HS-5 (cell line): ENCODE data around the gene TOR3A.
"Not testable (repeated sequence)": the region's sequence is repeated elsewhere in the genome, so short reads cannot be mapped to it uniquely, and the experiment has no call there.

Experiments
- DNase-seq: peaks from one replicate; pipeline ENCODE4 v3.0.0-alpha.2; 2012; ENCODE audit warnings: low read depth

The TOR3A gene

GRCh38 chr1:179107706-179108629 is 26.1 kb downstream of the TOR3A start:
- DNase-seq = no peak

DNA sequence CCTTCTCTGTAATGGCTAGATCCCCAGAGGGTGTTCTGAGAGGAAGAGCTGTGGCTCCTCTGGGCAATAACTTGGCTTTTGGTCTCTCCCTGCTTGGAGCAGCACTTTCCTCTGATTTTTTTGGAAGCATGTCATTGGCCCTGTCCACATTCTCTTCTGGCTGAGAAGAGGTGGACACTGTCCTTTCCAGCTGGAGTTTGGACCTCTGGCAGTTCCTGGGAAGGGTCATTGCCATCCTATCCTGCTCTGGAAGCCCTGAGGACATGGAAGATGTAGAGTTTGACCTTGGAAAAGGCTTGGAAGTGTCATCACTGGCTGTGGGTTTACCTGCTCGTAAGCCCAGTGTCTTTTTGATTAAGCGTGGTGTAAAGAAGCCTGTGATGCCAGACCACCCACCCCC is 26.8 kb downstream of the TOR3A start:
- DNase-seq = no peak

- no peak for DNase-seq
Observed at GRCh38 chr1:179115181-179115580, 33.3 kb downstream of the TOR3A start.

GRCh38 chr1:179119513-179119912 is 37.6 kb downstream of the TOR3A start:
- no peak for DNase-seq

GRCh38 chr1:179120736-179121135 is 38.9 kb downstream of the TOR3A start:
- no peak for DNase-seq

GRCh38 chr1:179121159-179121938 is 39.5 kb downstream of the TOR3A start:
- no peak for DNase-seq

DNA sequence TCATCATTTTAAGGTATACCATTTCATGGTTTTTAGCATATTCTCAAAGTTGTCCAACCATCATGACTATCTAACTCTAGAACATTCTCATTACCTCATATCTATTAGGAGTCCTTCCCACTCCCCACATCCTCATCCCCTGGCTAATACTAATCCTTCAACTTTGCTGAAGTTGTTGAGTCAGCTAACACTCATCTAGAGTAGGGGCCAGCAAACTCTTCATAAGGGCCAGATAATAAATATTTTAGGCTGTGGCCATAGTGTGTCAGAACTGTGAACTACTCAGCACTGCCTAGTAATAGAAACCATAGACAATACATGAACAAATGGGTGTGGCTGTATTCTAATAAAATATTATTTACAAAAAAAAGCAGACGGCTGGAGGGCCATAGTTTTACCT is 43.0 kb downstream of the TOR3A start:
- no peak for DNase-seq

DNA sequence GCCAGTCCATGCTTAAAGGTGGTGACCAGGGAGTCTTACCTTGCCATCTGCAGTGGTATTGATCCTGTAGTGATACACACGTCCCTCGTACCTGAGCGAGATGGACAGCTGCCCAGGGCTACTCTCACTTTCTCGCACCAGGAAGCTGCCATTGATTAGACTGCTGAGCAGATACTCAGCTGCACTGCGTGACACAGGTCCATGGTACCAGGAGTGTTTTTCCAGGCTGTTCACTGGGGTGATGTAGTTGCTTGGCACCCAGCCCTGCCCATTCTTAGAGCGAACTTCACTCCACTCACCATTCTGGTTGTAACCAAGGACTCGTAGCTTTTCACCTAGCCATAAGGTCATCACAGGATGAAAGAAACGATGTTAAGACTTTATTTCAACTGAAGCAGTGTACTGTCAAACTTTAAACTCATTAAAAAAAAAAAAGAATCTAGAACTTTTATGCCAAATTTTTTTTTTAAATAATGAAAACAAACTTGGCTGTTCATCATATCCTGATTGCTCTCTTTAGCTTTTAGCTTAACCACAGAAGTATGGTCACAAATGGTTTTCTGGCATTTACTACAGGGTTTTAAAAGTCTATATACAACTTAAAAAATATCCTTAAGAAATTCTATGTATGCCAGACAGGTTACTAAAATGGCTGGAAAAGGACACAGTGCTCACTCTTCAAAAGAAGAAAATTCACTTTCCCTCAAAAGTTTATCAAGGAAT is 44.6 kb downstream of the TOR3A start:
- DNase-seq = no peak

DNA sequence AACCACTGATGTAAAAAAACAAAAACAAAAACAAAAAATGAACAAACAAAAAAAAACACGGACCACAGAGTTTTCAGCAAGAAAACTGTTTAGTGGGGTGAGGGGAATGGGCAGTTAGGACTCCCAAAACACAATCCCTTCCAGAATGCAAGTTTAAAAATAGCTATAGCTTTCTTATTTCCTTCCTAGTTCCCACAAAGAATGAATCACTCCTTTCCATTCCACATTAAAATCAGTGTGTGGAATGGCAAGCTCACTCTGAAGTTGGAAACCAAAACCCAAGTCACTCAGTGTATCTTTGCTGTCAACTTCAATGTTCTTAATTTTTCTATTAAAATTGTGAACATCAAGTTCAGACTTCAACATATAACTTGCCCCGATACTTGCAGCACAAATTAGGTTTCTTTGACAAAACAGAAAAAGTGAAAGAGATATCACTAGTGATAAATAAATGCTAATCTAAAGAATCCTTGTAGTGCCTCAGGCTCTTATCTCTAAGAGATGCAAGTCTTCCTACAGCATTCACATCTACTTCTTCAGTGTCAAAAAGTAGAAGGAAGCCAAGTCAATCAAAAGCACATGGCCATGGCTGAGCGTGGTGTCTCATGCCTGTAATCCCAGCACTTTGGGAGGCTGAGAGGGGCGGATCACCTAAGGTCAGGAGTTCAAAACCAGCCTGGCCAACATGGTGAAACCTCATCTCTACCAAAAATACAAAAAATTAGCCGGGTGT is 45.5 kb downstream of the TOR3A start:
- no peak for DNase-seq

- DNase-seq = no peak
Observed at GRCh38 chr1:179128520-179128919, 46.6 kb downstream of the TOR3A start.

- DNase-seq = no peak
Observed at GRCh38 chr1:179129702-179130473, 48.0 kb downstream of the TOR3A start.

DNA sequence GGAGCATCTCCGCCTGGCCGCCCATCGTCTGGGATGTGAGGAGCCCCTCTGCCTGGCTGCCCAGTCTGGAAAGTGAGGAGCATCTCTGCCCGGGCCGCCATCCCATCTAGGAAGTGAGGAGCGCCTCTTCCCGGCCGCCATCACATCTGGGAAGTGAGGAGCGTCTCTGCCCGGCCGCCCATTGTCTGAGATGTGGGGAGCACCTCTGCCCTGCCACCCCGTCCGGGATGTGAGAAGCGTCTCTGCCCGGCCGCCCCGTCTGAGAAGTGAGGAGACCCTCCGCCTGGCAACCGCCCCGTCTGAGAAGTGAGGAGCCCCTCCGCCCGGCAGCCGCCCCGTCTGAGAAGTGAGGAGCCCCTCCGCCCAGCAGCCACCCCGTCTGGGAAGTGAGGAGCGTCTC is 53.3 kb downstream of the TOR3A start:
- DNase-seq = not testable (repeated sequence)

DNA sequence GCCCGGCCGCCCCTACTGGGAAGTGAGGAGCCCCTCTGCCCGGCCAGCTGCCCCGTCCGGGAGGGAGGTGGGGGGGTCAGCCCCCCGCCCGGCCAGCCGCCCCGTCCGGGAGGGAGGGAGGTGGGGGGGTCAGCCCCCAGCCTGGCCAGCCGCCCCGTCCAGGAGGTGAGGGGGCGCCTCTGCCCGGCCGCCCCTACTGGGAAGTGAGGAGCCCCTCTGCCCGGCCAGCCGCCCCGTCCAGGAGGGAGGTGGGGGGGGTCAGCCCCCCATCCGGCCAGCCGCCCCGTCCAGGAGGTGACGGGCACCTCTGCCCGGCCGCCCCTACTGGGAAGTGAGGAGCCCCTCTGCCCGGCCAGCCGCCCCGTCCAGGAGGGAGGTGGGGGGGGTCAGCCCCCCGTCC is 53.8 kb downstream of the TOR3A start:
- not testable (repeated sequence) for DNase-seq

- no peak for DNase-seq
Observed at GRCh38 chr1:179137617-179138255, 55.9 kb downstream of the TOR3A start.

GRCh38 chr1:179138755-179139154 is 56.9 kb downstream of the TOR3A start:
- DNase-seq = not testable (repeated sequence)

DNA sequence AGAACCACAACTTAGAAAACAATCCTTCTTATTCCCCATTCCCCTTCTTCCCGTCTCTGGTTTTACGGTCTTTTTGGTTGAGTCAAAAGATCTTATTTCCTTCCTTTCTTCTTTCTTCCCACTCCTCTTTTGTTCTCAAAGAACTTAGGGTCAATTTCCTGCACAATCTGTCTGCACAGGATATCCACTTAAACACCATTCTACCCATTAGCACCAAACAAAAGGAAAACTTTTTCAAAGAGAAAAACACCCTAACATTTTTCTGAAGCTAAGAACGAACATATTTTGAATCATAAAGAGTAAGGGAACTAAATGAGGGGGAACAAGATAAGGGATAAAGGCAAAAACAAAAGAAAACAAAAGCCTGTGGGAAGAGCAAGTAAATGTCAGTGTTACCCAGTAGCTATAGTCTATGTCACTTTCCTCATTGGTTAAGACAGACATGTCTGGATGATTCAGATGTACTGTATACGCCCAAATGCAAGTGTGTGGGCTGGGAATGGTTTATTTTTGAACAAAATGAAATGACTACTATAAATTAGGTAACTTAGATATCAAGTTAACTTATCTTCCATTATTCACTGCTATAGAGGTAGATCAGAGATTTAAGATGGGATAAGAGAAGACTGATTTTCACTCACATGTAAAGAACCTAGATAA is 59.9 kb downstream of the TOR3A start:
- DNase-seq = no peak

GRCh38 chr1:179142889-179143299 is 61.0 kb downstream of the TOR3A start:
- peak; percentile 99 for DNase-seq

GRCh38 chr1:179143322-179143721 is 61.5 kb downstream of the TOR3A start:
- DNase-seq = peak; percentile 96

GRCh38 chr1:179144626-179145025 is 62.8 kb downstream of the TOR3A start:
- peak; percentile 72 for DNase-seq

DNA sequence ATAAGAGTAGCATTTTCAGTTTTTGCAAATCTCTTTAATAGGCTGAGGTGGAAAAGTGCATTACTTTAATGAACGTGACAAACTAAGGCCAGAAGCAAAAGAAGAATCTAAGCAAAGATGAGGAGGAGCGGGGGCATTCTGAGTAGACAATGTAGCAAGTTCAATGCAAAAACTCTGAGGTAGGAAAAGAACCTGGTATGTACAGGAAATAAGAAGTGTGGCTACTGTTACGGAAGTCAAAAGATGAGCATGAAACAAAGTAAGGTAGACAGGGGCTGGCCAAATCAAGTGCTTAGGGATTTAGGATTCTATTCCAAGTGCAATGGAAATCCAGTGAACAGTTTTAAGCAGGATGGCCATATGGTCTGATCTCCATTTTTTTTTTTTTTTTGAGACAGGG is 63.7 kb downstream of the TOR3A start:
- no peak for DNase-seq
